Stimulated activated CD4-positive, alpha-beta T cell treated with anti-CD3 and anti-CD28 coated beads, Interleukin-2, amount 100 ng/mL, for 24 hours (primary cell): Measurements from ENCODE around the gene TAPBP.

Experiments
- DNase-seq, 2 donors: peaks; one replicate each; pipeline ENCODE4 v3.0.0-alpha.2; 2020

Gene TAPBP

GRCh38 chr6:33318426-33319073, 4.7 kb upstream of the TAPBP start:
- no peak for DNase-seq

GRCh38 chr6:33317669-33318425, 4.0 kb upstream of the TAPBP start, which contains the start of gene ZBTB22:
Gene ZBTB22 (minus strand): TSS chr6:33317744. CDS start chr6:33316916, 828 bp downstream.
- DNase-seq = peak; percentile 97

- DNase-seq = no peak
Observed at GRCh38 chr6:33317419-33317668, 3.5 kb upstream of the TAPBP start.

GRCh38 chr6:33316603-33317418, 2.9 kb upstream of the TAPBP start:
- DNase-seq = no peak

- no peak for DNase-seq
Observed at GRCh38 chr6:33315793-33316602, 2.1 kb upstream of the TAPBP start.

- DNase-seq = peak in 1 of 2 donors; percentile 27
Observed at GRCh38 chr6:33314943-33315792, 1.3 kb upstream of the TAPBP start.

- peak; percentile 60 to 71 for DNase-seq
Observed at GRCh38 chr6:33314515-33314942, 651 bp upstream of the TAPBP start.

- DNase-seq = peak; percentile 62 to 64
Observed at GRCh38 chr6:33313105-33313708, 671 bp downstream of the TAPBP start.

GRCh38 chr6:33312361-33313104, 1.3 kb downstream of the TAPBP start:
- peak; percentile 79 to 84 for DNase-seq

GRCh38 chr6:33306356-33306755, 7.5 kb downstream of the TAPBP start:
- no peak for DNase-seq

GRCh38 chr6:33305052-33305451, 8.8 kb downstream of the TAPBP start:
- DNase-seq = no peak

GRCh38 chr6:33304216-33304615, 9.7 kb downstream of the TAPBP start:
- DNase-seq = no peak

GRCh38 chr6:33301877-33302276, 12.0 kb downstream of the TAPBP start:
- no peak for DNase-seq

GRCh38 chr6:33299237-33299944, 14.5 kb downstream of the TAPBP start:
- DNase-seq = peak; percentile 95

- peak; percentile 62 to 63 for DNase-seq
Observed at GRCh38 chr6:33298773-33299236, 15.1 kb downstream of the TAPBP start, which contains the start of gene RGL2. Gene RGL2 (minus strand): TSS chr6:33298942. CDS start chr6:33298610, 332 bp downstream.

GRCh38 chr6:33297956-33298772, 15.7 kb downstream of the TAPBP start:
- peak; percentile 62 to 71 for DNase-seq

GRCh38 chr6:33297406-33297955, 16.4 kb downstream of the TAPBP start:
- DNase-seq = no peak

- no peak for DNase-seq
Observed at GRCh38 chr6:33296797-33297405, 17.0 kb downstream of the TAPBP start.
